ENCODE measurements around the gene RGS9. TPM values are rescaled to one million over a fixed set of nuclear protein-coding genes. Genes with fewer than 3 reads are reported as not detected.

Gene RGS9
- total and polyA plus RNA-seq, 2 donors (not counting 1 experiment from before 2014, with no cell fraction given), result 1.6 to 1.7 TPM

DNA sequence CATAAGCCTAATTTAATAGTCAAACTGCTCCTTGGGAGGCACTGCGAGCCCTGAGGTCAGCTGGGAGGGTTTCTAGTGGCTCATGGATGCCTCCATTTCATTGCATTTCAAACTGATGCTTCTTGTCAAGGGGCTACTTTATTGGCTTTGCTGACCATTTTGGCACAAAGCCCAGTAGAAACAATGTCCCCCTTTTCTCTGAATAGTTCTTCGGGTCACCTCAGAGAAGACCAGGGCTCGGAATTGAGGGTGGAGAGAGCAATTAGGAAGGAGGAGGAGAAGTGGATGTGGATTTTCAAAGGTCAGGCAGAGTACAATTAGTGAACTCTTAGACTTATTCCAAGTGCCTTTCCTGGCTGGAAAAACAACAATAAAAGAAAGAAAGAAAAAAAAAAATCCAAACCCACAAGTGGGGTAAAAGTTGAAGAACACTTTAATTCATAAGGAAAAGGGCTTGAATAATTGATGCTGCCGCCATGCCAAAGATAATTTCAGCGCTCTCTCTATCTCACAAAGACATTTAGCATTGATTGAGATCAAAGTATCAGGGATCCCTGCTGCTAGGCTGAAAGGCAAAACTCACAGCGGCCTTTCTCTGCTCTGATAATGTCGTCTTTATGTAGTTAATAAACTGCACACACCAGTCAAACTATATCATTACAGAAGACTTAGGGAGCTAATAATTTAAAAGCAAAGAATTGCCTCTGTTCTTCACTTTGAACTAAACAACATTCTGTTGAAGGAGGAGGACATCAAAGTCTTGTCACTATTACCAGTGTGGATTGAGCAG, 122.7 kb downstream of the RGS9 start:
- TF ChIP-seq EZH2 (IDR thresholded peaks at IDR 0.05; ENCODE audit: low read length, missing control alignments), result no peak
- TF ChIP-seq CTCF (conservative IDR thresholded peaks at IDR 0.05 in 1 of 2, IDR thresholded peaks at IDR 0.05 in 1 of 2; ENCODE audit: low read depth in 1 of 2, low read length in 2 of 2), result no peak
- no peak overlapping the region for H3K27ac ChIP-seq (ENCODE audit: insufficient read depth, low read length)
- H2AFZ ChIP-seq (ENCODE audit: low read length), result no peak overlapping the region
- H4K20me1 ChIP-seq (ENCODE audit: control insufficient read depth, extremely low read depth, insufficient read depth, low read length), result no peaks in the 10 kb centered on the region
- no peaks in the 10 kb centered on the region for H3K79me2 ChIP-seq (ENCODE audit: control insufficient read depth, insufficient read depth, low read length)
- no peak overlapping the region for H3K9ac ChIP-seq (ENCODE audit: insufficient read depth, low read length)
- no peak for DNase-seq (ENCODE audit: low read depth in 2 of 2)
- H3K4me3 ChIP-seq (replicated peaks in 1 of 4; ENCODE audit: control extremely low read depth in 1 of 4, insufficient read depth in 1 of 4, low read depth in 3 of 4, low read length in 4 of 4), result no peak overlapping the region
- no peaks in the 10 kb centered on the region for H3K36me3 ChIP-seq (ENCODE audit: control insufficient read depth, insufficient read depth, low read length)
- no peak overlapping the region for H3K4me2 ChIP-seq (ENCODE audit: extremely low read depth, insufficient read depth, low read length)
- no peaks in the 10 kb centered on the region for H3K27me3 ChIP-seq (ENCODE audit: control insufficient read depth, insufficient read depth, low read length)
- no peaks in the 10 kb centered on the region for H3K9me3 ChIP-seq (ENCODE audit: control insufficient read depth, insufficient read depth, low read depth, low read length)
- H3K4me1 ChIP-seq (ENCODE audit: control insufficient read depth, extremely low read depth, insufficient read depth, low read length), result no peaks in the 10 kb centered on the region

- H2AFZ ChIP-seq (ENCODE audit: low read length), result no peak overlapping the region
- no peaks in the 10 kb centered on the region for H3K27me3 ChIP-seq (ENCODE audit: control insufficient read depth, insufficient read depth, low read length)
- H3K4me1 ChIP-seq (ENCODE audit: control insufficient read depth, extremely low read depth, insufficient read depth, low read length), result no peaks in the 10 kb centered on the region
- no peaks in the 10 kb centered on the region for H3K9me3 ChIP-seq (ENCODE audit: control insufficient read depth, insufficient read depth, low read depth, low read length)
- no peak overlapping the region for H3K9ac ChIP-seq (ENCODE audit: insufficient read depth, low read length)
- TF ChIP-seq CTCF (conservative IDR thresholded peaks at IDR 0.05 in 1 of 2, IDR thresholded peaks at IDR 0.05 in 1 of 2; ENCODE audit: low read depth in 1 of 2, low read length in 2 of 2) (no peak), EZH2 (IDR thresholded peaks at IDR 0.05; ENCODE audit: low read length, missing control alignments) (no peak)
- no peaks in the 10 kb centered on the region for H4K20me1 ChIP-seq (ENCODE audit: control insufficient read depth, extremely low read depth, insufficient read depth, low read length)
- H3K79me2 ChIP-seq (ENCODE audit: control insufficient read depth, insufficient read depth, low read length), result no peaks in the 10 kb centered on the region
- no peak overlapping the region for H3K4me3 ChIP-seq (replicated peaks in 1 of 4; ENCODE audit: control extremely low read depth in 1 of 4, insufficient read depth in 1 of 4, low read depth in 3 of 4, low read length in 4 of 4)
- H3K27ac ChIP-seq (ENCODE audit: insufficient read depth, low read length), result no peak overlapping the region
- H3K4me2 ChIP-seq (ENCODE audit: extremely low read depth, insufficient read depth, low read length), result no peak overlapping the region
- no peaks in the 10 kb centered on the region for H3K36me3 ChIP-seq (ENCODE audit: control insufficient read depth, insufficient read depth, low read length)
- DNase-seq (ENCODE audit: low read depth in 2 of 2), result no peak
These were observed 123.5 kb downstream of the RGS9 start for GRCh38 chr17:65260626-65261025.

- Histone ChIP-seq H3K4me2 (ENCODE audit: extremely low read depth, insufficient read depth, low read length) (no peak overlapping the region), H3K27ac (ENCODE audit: insufficient read depth, low read length) (no peak overlapping the region), H2AFZ (ENCODE audit: low read length) (no peak overlapping the region), H3K9ac (ENCODE audit: insufficient read depth, low read length) (no peak overlapping the region), H3K4me1 (ENCODE audit: control insufficient read depth, extremely low read depth, insufficient read depth, low read length) (no peaks in the 10 kb centered on the region), H3K79me2 (ENCODE audit: control insufficient read depth, insufficient read depth, low read length) (no peaks in the 10 kb centered on the region), H3K36me3 (ENCODE audit: control insufficient read depth, insufficient read depth, low read length) (no peaks in the 10 kb centered on the region), H3K4me3 (replicated peaks in 1 of 4; ENCODE audit: control extremely low read depth in 1 of 4, insufficient read depth in 1 of 4, low read depth in 3 of 4, low read length in 4 of 4) (no peak overlapping the region), H3K9me3 (ENCODE audit: control insufficient read depth, insufficient read depth, low read depth, low read length) (no peaks in the 10 kb centered on the region), H4K20me1 (ENCODE audit: control insufficient read depth, extremely low read depth, insufficient read depth, low read length) (no peaks in the 10 kb centered on the region), H3K27me3 (ENCODE audit: control insufficient read depth, insufficient read depth, low read length) (no peaks in the 10 kb centered on the region)
- DNase-seq (ENCODE audit: low read depth in 2 of 2), result no peak
- TF ChIP-seq CTCF (conservative IDR thresholded peaks at IDR 0.05 in 1 of 2, IDR thresholded peaks at IDR 0.05 in 1 of 2; ENCODE audit: low read depth in 1 of 2, low read length in 2 of 2) (peak in 1 of 2 donors; percentile 10), EZH2 (IDR thresholded peaks at IDR 0.05; ENCODE audit: low read length, missing control alignments) (no peak)
These were observed 124.0 kb downstream of the RGS9 start for GRCh38 chr17:65261152-65261551.

Data from fibroblast of lung (primary cell).